SK-N-SH (cell line): ENCODE measurements around the gene FIGNL1. TPM values are rescaled to one million over a fixed set of nuclear protein-coding genes. Genes with fewer than 3 reads are reported as not detected.

Experiments used
- CTCF ChIA-PET: fragments of 300-600, 350-600 bp; formaldehyde crosslinking; extraction: SDS; loops from one replicate; lab custom pipeline; 2021; lab: Yijun Ruan, JAX
- POLR2A ChIA-PET: fragments of 350-600 bp; sonication (Branson Sonifier 250); formaldehyde crosslinking; extraction: SDS; loops from one replicate; lab custom pipeline; 2020; ENCODE audit warnings: antibody characterized with exemption, inconsistent platforms; lab: Yijun Ruan, JAX
- DNase-seq: peaks from one replicate; pipeline ENCODE4 v3.0.0; 2012
- H2AFZ ChIP-seq: fragments of 200-600 bp; sonication (generic); 2 replicates; pipeline ENCODE4 v1.8.1; 2016; ENCODE audit warnings: antibody characterized with exemption, mild to moderate bottlenecking, low read depth
- H3F3A ChIP-seq: fragments of 200-600 bp; sonication (generic); replicated peaks from 2 replicates; pipeline ENCODE3; 2016; ENCODE audit warnings: antibody characterized with exemption, mild to moderate bottlenecking; ENCODE audit not compliant: insufficient read depth
- H3K27ac ChIP-seq, 2 experiments: fragments of 200-500 bp in 1 of 2; fragments of 200-600 bp in 1 of 2; sonication (Bioruptor generic) in 1 of 2; sonication (generic), shearing (Covaris generic) in 1 of 2; 2 replicates each; pipeline versions ENCODE4 v1.5.1 to v1.6.1; 2014 to 2016; ENCODE audit warnings: low read depth in 2 of 2, inconsistent platforms in 1 of 2, low read length in 1 of 2, mild to moderate bottlenecking in 1 of 2, mixed read lengths in 1 of 2
- H3K27me3 ChIP-seq: fragments of 200-600 bp; sonication (generic), shearing (Covaris generic); 2 replicates; pipeline ENCODE4 v1.6.1; 2016; ENCODE audit warnings: mixed run types; ENCODE audit not compliant: insufficient read depth
- H3K36me3 ChIP-seq, 2 experiments: fragments of 200-500 bp in 1 of 2; fragments of 200-600 bp in 1 of 2; sonication (Bioruptor generic) in 1 of 2; sonication (generic) in 1 of 2; replicated peaks in 1 of 2; 2 replicates each; pipeline versions ENCODE3 to v1.5.1; 2014 to 2016; ENCODE audit warnings: low read length in 1 of 2, mild to moderate bottlenecking in 1 of 2; ENCODE audit not compliant: insufficient read depth in 2 of 2, control insufficient read depth in 1 of 2
- H3K4me1 ChIP-seq, 2 experiments: fragments of 200-500 bp in 1 of 2; fragments of 200-600 bp in 1 of 2; sonication (Bioruptor generic) in 1 of 2; sonication (generic), shearing (Covaris generic) in 1 of 2; 2 replicates each; pipeline versions ENCODE4 v1.5.1 to v1.6.1; 2014 to 2016; ENCODE audit warnings: low read depth in 1 of 2, low read length in 1 of 2, mixed run types in 1 of 2; ENCODE audit not compliant: insufficient read depth in 2 of 2, control insufficient read depth in 1 of 2
- H3K4me2 ChIP-seq: fragments of 200-600 bp; sonication (generic), shearing (Covaris generic); 2 replicates; pipeline ENCODE4 v1.6.1; 2017; ENCODE audit warnings: mixed run types
- H3K4me3 ChIP-seq, 2 experiments: fragments of 200-500 bp in 1 of 2; fragments of 200-600 bp in 1 of 2; sonication (Bioruptor generic) in 1 of 2; sonication (generic), shearing (Covaris generic) in 1 of 2; 2 replicates each; pipeline versions ENCODE4 v1.5.1 to v1.8.1; 2014 to 2016; ENCODE audit warnings: low read depth in 2 of 2, inconsistent platforms in 1 of 2, low read length in 1 of 2, mild to moderate bottlenecking in 1 of 2, mixed read lengths in 1 of 2, moderate library complexity in 1 of 2
- H3K79me2 ChIP-seq: fragments of 200-600 bp; sonication (generic); 2 replicates; pipeline ENCODE4 v1.8.1; 2017; ENCODE audit warnings: mild to moderate bottlenecking; ENCODE audit not compliant: insufficient read depth
- H3K9ac ChIP-seq: fragments of 200-600 bp; sonication (generic); 2 replicates; pipeline ENCODE4 v1.6.1; 2017; ENCODE audit warnings: mixed run types
- H3K9me2 ChIP-seq: fragments of 200-600 bp; sonication (generic); 2 replicates; pipeline ENCODE4 v1.6.1; 2017; ENCODE audit warnings: mixed run types
- H3K9me3 ChIP-seq: fragments of 200-600 bp; sonication (generic); 2 replicates; pipeline ENCODE4 v1.6.1; 2017; ENCODE audit warnings: mixed run types, mild to moderate bottlenecking, moderate library complexity
- H4K20me1 ChIP-seq: fragments of 200-600 bp; sonication (generic); 2 replicates; pipeline ENCODE4 v1.6.1; 2017; ENCODE audit warnings: mild to moderate bottlenecking, mixed run types; ENCODE audit not compliant: insufficient read depth
- CHD2 ChIP-seq: fragments of 150-350 bp; IDR thresholded peaks from 2 replicates; pipeline ENCODE4 v1.6.1; 2018; ENCODE audit warnings: low read length; ENCODE audit not compliant: partially characterized antibody
- ELF1 ChIP-seq: IDR thresholded peaks from 2 replicates; pipeline ENCODE4 v1.4.0; 2012
- EP300 ChIP-seq, 2 experiments: IDR thresholded peaks; 2 replicates each; pipeline versions ENCODE4 v1.4.0 to v1.6.1; 2012; ENCODE audit warnings: borderline replicate concordance in 1 of 2, low read depth in 1 of 2, low read length in 1 of 2
- FOSL2 ChIP-seq: IDR thresholded peaks from 2 replicates; pipeline ENCODE4 v1.4.0; 2012; ENCODE audit warnings: low read depth, mild to moderate bottlenecking, moderate library complexity, borderline replicate concordance
- FOXJ3 ChIP-seq: sonication (generic); formaldehyde crosslinking; IDR thresholded peaks from 2 replicates; pipeline ENCODE4 v1.5.1; 2020; ENCODE audit warnings: mild to moderate bottlenecking, missing genetic modification reagents
- FOXM1 ChIP-seq: IDR thresholded peaks from 2 replicates; pipeline ENCODE4 v1.4.0; 2012; ENCODE audit warnings: low read depth, mild to moderate bottlenecking
- GATA2 ChIP-seq: sonication (generic); formaldehyde crosslinking; IDR thresholded peaks from 2 replicates; pipeline ENCODE4 v1.5.0; 2020; ENCODE audit warnings: mild to moderate bottlenecking, missing genetic modification reagents
- IRF3 ChIP-seq: fragments of 150-350 bp; IDR thresholded peaks from 2 replicates; pipeline ENCODE4 v1.6.1; 2016; ENCODE audit warnings: mild to moderate bottlenecking, low read depth, low read length
- JUND ChIP-seq: IDR thresholded peaks from 2 replicates; pipeline ENCODE4 v1.4.0; 2012
- MEF2A ChIP-seq: IDR thresholded peaks from 2 replicates; pipeline ENCODE4 v1.4.0; 2012; ENCODE audit warnings: low read depth, borderline replicate concordance
- MXI1 ChIP-seq: IDR thresholded peaks from 2 replicates; pipeline ENCODE4 v1.6.1; 2012; ENCODE audit warnings: mild to moderate bottlenecking, low read depth, low read length, improper control_type of control experiment
- NFIC ChIP-seq: IDR thresholded peaks from 2 replicates; pipeline ENCODE4 v1.4.0; 2012; ENCODE audit warnings: borderline replicate concordance
- NRF1 ChIP-seq: IDR thresholded peaks from 2 replicates; pipeline ENCODE4 v1.6.1; 2012; ENCODE audit warnings: low read depth, mild to moderate bottlenecking, low read length
- POLR2AphosphoS5 ChIP-seq: IDR thresholded peaks from 2 replicates; pipeline ENCODE4 v1.6.1; 2012; ENCODE audit warnings: low read depth, low read length
- RAD21 ChIP-seq: IDR thresholded peaks from 2 replicates; pipeline ENCODE4 v1.6.1; 2012; ENCODE audit warnings: mild to moderate bottlenecking, low read length
- RCOR1 ChIP-seq: fragments of 150-350 bp; IDR thresholded peaks from 2 replicates; pipeline ENCODE4 v1.6.1; 2017; ENCODE audit warnings: antibody characterized with exemption, low read length
- RFX5 ChIP-seq: IDR thresholded peaks from 2 replicates; pipeline ENCODE4 v1.6.1; 2012; ENCODE audit warnings: mild to moderate bottlenecking, improper control_type of control experiment, low read length
- SMC3 ChIP-seq: IDR thresholded peaks from 2 replicates; pipeline ENCODE4 v1.6.1; 2012; ENCODE audit warnings: low read depth, low read length, improper control_type of control experiment
- TCF12 ChIP-seq: IDR thresholded peaks from 2 replicates; pipeline ENCODE4 v1.4.0; 2012
- TEAD4 ChIP-seq: IDR thresholded peaks from 2 replicates; pipeline ENCODE4 v1.4.0; 2012; ENCODE audit warnings: mild to moderate bottlenecking, borderline replicate concordance; ENCODE audit not compliant: insufficient read depth
- WGBS: methylation state at CpG from one replicate; pipeline ENCODE4 v1.1.6; 2017; ENCODE audit warnings: low lambda C conversion rate; 5-methylcytosine and 5-hydroxymethylcytosine counted together
- polyA plus RNA-seq, 3 experiments: library from polyadenylated mRNA; depleted of rRNA; stranded (reverse); fragments of >200 nt; gene quantifications; 2 replicates each; pipeline ENCODE4 v1.2.3, GENCODE V29; 2012
- TF ChIP-seq, protein P1 (sequence below): IDR thresholded peaks from 2 replicates; pipeline ENCODE4 v1.6.1; 2012; ENCODE audit warnings: mild to moderate bottlenecking, low read depth, low read length, moderate library complexity
- TF ChIP-seq, protein P2 (sequence below): IDR thresholded peaks from 2 replicates; pipeline ENCODE4; 2012

The FIGNL1 gene
- polyA plus RNA-seq, 1 of the 3 experiments (the other 2 are of a cell fraction) = 6.7 TPM

- peak; percentile 55 for TF ChIP-seq CHD2
Observed at GRCh38 chr7:50497968-50498367, 47.8 kb upstream of the FIGNL1 start (continued).

DNA sequence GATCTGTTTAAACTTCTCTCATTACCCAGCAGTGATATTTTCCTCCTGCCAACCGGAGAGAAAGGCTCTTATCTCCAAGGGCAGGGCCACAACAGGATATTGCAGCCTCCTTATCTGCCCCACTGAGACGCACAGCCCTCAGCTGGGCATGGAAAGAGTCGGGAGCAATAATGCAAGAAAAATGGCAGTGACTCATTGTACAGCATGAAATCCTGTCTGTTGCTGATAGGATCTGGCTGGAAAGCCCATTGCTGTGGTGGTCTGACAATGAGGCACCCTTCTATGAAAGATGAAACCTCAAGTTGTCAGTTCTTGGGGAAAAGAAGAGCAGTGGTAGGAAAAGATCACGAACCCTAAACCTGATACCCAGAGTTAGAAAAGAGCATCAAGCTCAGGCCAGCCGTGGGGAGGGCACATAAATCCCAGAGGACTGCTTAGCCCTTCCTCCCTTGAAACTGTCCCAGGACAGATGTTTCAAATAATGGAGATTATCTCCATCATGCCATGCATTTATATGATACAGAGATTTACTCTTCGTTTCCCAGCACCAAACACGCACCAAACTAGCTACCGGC, 47.0 kb upstream of the FIGNL1 start:
- Histone ChIP-seq H3F3A (no peaks in the 10 kb centered on the region), H3K9ac (no peak overlapping the region), H3K9me2 (no peaks in the 10 kb centered on the region), H3K4me3 (peak overlapping the region in 1 of 2 experiments; percentile 2; a peak in 1 of 4 replicates), H3K27ac (peak overlapping the region; percentile 25 to 100), H3K4me2 (peak overlapping the region; percentile 44), H2AFZ (peak overlapping the region; percentile 59; the same call in 1 of the 2 replicates), H3K79me2 (no peaks in the 10 kb centered on the region), H3K27me3 (no peaks in the 10 kb centered on the region), H3K4me1 (peaks cover 0 to 73% of the 10 kb centered on the region in 2 experiments; a peak in 2 of 4 replicates), H3K9me3 (no peaks in the 10 kb centered on the region), H4K20me1 (no peaks in the 10 kb centered on the region), H3K36me3 (peaks cover 0 to 5% of the 10 kb centered on the region in 2 experiments)
- CTCF ChIA-PET = interaction anchor here (0.7 to 6.1 kb wide), 18 partner anchors 11 to 292 kb away, joined by 3 to 50 read pairs (median 4); no protein-coding TSS in a partner anchor
- TF ChIP-seq JUND (peak; percentile 24; the same call in 1 of the 2 replicates), SMC3 (peak; percentile 15; the same call in 1 of the 2 replicates), TEAD4 (no peak), FOXJ3 (CRISPR knock-in tag) (peak; percentile 87), MXI1 (peak; percentile 44; the same call in 1 of the 2 replicates), FOSL2 (peak; percentile 26; the same call in 1 of the 2 replicates), MEF2A (no peak), TCF12 (peak; percentile 45; the same call in 1 of the 2 replicates), NFIC (no peak), IRF3 (no peak), CHD2 (peak; percentile 49), EP300 (IDR thresholded peaks at IDR 0.05; ENCODE audit: borderline replicate concordance in 1 of 2, low read depth in 1 of 2, low read length in 1 of 2) (peak in 1 of 2 experiments; percentile 87; a peak in 2 of 4 replicates), FOXM1 (no peak), RAD21 (peak; percentile 38), RFX5 (no peak; the same call in 1 of the 2 replicates), ELF1 (no peak), NRF1 (no peak), POLR2AphosphoS5 (no peak), RCOR1 (peak; percentile 42), GATA2 (CRISPR knock-in tag) (peak; percentile 97)
- TF ChIP-seq, protein P1, sequence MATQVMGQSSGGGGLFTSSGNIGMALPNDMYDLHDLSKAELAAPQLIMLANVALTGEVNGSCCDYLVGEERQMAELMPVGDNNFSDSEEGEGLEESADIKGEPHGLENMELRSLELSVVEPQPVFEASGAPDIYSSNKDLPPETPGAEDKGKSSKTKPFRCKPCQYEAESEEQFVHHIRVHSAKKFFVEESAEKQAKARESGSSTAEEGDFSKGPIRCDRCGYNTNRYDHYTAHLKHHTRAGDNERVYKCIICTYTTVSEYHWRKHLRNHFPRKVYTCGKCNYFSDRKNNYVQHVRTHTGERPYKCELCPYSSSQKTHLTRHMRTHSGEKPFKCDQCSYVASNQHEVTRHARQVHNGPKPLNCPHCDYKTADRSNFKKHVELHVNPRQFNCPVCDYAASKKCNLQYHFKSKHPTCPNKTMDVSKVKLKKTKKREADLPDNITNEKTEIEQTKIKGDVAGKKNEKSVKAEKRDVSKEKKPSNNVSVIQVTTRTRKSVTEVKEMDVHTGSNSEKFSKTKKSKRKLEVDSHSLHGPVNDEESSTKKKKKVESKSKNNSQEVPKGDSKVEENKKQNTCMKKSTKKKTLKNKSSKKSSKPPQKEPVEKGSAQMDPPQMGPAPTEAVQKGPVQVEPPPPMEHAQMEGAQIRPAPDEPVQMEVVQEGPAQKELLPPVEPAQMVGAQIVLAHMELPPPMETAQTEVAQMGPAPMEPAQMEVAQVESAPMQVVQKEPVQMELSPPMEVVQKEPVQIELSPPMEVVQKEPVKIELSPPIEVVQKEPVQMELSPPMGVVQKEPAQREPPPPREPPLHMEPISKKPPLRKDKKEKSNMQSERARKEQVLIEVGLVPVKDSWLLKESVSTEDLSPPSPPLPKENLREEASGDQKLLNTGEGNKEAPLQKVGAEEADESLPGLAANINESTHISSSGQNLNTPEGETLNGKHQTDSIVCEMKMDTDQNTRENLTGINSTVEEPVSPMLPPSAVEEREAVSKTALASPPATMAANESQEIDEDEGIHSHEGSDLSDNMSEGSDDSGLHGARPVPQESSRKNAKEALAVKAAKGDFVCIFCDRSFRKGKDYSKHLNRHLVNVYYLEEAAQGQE = no peak
- TF ChIP-seq, protein P2, sequence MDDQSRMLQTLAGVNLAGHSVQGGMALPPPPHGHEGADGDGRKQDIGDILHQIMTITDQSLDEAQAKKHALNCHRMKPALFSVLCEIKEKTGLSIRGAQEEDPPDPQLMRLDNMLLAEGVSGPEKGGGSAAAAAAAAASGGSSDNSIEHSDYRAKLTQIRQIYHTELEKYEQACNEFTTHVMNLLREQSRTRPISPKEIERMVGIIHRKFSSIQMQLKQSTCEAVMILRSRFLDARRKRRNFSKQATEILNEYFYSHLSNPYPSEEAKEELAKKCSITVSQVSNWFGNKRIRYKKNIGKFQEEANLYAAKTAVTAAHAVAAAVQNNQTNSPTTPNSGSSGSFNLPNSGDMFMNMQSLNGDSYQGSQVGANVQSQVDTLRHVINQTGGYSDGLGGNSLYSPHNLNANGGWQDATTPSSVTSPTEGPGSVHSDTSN = no peak
- WGBS = 4% methylated on average over 8 of the region's 8 CpGs
- POLR2A ChIA-PET = interaction anchor here (0.6 to 3.9 kb wide), 16 partner anchors 8 to 71 kb away, joined by 3 to 101 read pairs (median 5); no protein-coding TSS in a partner anchor
- peak; percentile 81 for DNase-seq
